MM.1S (cell line): ENCODE measurements around the gene TMX2.

Experiments
- DNase-seq: peaks from one replicate; pipeline ENCODE4 v3.0.0-alpha.2; 2015
- H2AFZ ChIP-seq: fragments of 300-600 bp; sonication (generic); 2 replicates; pipeline ENCODE4 v1.6.0; 2016; ENCODE audit warnings: antibody characterized with exemption, low read length
- H3F3A ChIP-seq: fragments of 300-600 bp; sonication (generic); 2 replicates; pipeline ENCODE4 v1.6.1; 2016; ENCODE audit warnings: mild to moderate bottlenecking, antibody characterized with exemption, low read length, moderate library complexity, mixed read lengths; ENCODE audit not compliant: insufficient read depth
- H3K27ac ChIP-seq: fragments of 300-600 bp; sonication (generic); 2 replicates; pipeline ENCODE4 v1.5.1; 2016; ENCODE audit warnings: mild to moderate bottlenecking, low read length
- H3K27me3 ChIP-seq: fragments of 300-600 bp; sonication (generic); replicated peaks from 2 replicates; pipeline ENCODE4 v1.6.0; 2016; ENCODE audit warnings: low read length; ENCODE audit not compliant: insufficient read depth
- H3K36me3 ChIP-seq: fragments of 300-600 bp; sonication (generic); replicated peaks from 2 replicates; pipeline ENCODE4 v1.6.1; 2016; ENCODE audit warnings: mild to moderate bottlenecking, low read length, mixed read lengths; ENCODE audit not compliant: insufficient read depth
- H3K4me1 ChIP-seq: fragments of 300-600 bp; sonication (generic); 2 replicates; pipeline ENCODE4 v1.6.1; 2016; ENCODE audit warnings: low read length, mixed read lengths
- H3K4me2 ChIP-seq: fragments of 300-600 bp; sonication (generic); 2 replicates; pipeline ENCODE4 v1.6.0; 2016; ENCODE audit warnings: low read depth, low read length
- H3K4me3 ChIP-seq: fragments of 300-600 bp; sonication (generic); 2 replicates; pipeline ENCODE4 v1.5.1; 2016; ENCODE audit warnings: low read length, mixed read lengths
- H3K79me2 ChIP-seq: fragments of 300-600 bp; sonication (generic); 2 replicates; pipeline ENCODE4 v1.6.1; 2016; ENCODE audit warnings: mixed run types, low read length, mixed read lengths
- H3K9ac ChIP-seq: fragments of 300-600 bp; sonication (generic); 2 replicates; pipeline ENCODE4 v1.6.1; 2016; ENCODE audit warnings: low read length, mixed read lengths
- H3K9me2 ChIP-seq: fragments of 300-600 bp; sonication (generic); replicated peaks from 2 replicates; pipeline ENCODE4 v1.6.1; 2016; ENCODE audit warnings: mild to moderate bottlenecking, low read length, mixed read lengths; ENCODE audit not compliant: insufficient read depth
- H3K9me3 ChIP-seq: fragments of 300-600 bp; sonication (generic); replicated peaks from 2 replicates; pipeline ENCODE4 v1.6.1; 2016; ENCODE audit warnings: mild to moderate bottlenecking, low read length, mixed read lengths; ENCODE audit not compliant: insufficient read depth
- H4K20me1 ChIP-seq: fragments of 300-600 bp; sonication (generic); 2 replicates; pipeline ENCODE4 v1.6.1; 2016; ENCODE audit warnings: mild to moderate bottlenecking, low read length, moderate library complexity, mixed read lengths; ENCODE audit not compliant: insufficient read depth
- CTCF ChIP-seq: fragments of 300-600 bp; sonication (generic); IDR thresholded peaks from 2 replicates; pipeline ENCODE4 v1.5.1; 2016; ENCODE audit warnings: antibody characterized with exemption, low read length, mixed read lengths
- EZH2 ChIP-seq: fragments of 300-600 bp; sonication (generic); optimal IDR thresholded peaks from 2 replicates; pipeline ENCODE3; 2017; ENCODE audit warnings: low read depth, mild to moderate bottlenecking, antibody characterized with exemption, low read length, mixed read lengths
- EZH2phosphoT487 ChIP-seq: fragments of 300-600 bp; sonication (generic); IDR thresholded peaks from 2 replicates; pipeline ENCODE4 v1.6.1; 2018; ENCODE audit warnings: antibody characterized with exemption, low read length

TMX2 gene

GRCh38 chr11:57771365-57771764 is 59.0 kb downstream of the TMX2 start:
- TF ChIP-seq EZH2phosphoT487 (no peak), CTCF (no peak), EZH2 (no peak)
- Histone ChIP-seq H3K27ac (no peak overlapping the region), H3K4me2 (no peak overlapping the region), H3F3A (no peaks in the 10 kb centered on the region), H3K9me3 (no peaks in the 10 kb centered on the region), H3K79me2 (no peaks in the 10 kb centered on the region), H4K20me1 (no peaks in the 10 kb centered on the region), H3K36me3 (no peaks in the 10 kb centered on the region), H3K27me3 (no peaks in the 10 kb centered on the region), H3K4me1 (no peaks in the 10 kb centered on the region), H3K9ac (no peak overlapping the region), H3K9me2 (no peaks in the 10 kb centered on the region), H2AFZ (no peak overlapping the region), H3K4me3 (no peak overlapping the region)
- no peak for DNase-seq

GRCh38 chr11:57772562-57772961 is 60.2 kb downstream of the TMX2 start:
- Histone ChIP-seq H3K4me1 (no peaks in the 10 kb centered on the region), H3F3A (no peaks in the 10 kb centered on the region), H3K36me3 (no peaks in the 10 kb centered on the region), H3K4me3 (no peak overlapping the region), H2AFZ (no peak overlapping the region), H3K4me2 (no peak overlapping the region), H3K27ac (no peak overlapping the region), H4K20me1 (no peaks in the 10 kb centered on the region), H3K9me2 (no peaks in the 10 kb centered on the region), H3K79me2 (no peaks in the 10 kb centered on the region), H3K9ac (no peak overlapping the region), H3K9me3 (no peaks in the 10 kb centered on the region), H3K27me3 (no peaks in the 10 kb centered on the region)
- DNase-seq = no peak
- TF ChIP-seq CTCF (no peak), EZH2 (no peak), EZH2phosphoT487 (no peak)

GRCh38 chr11:57773026-57773598 is 60.7 kb downstream of the TMX2 start:
- Histone ChIP-seq H3F3A (no peaks in the 10 kb centered on the region), H3K4me1 (no peaks in the 10 kb centered on the region), H3K27ac (no peak overlapping the region), H3K9ac (no peak overlapping the region), H3K9me2 (no peaks in the 10 kb centered on the region), H3K4me3 (no peak overlapping the region), H3K79me2 (no peaks in the 10 kb centered on the region), H2AFZ (no peak overlapping the region), H4K20me1 (no peaks in the 10 kb centered on the region), H3K4me2 (no peak overlapping the region), H3K27me3 (no peaks in the 10 kb centered on the region), H3K9me3 (no peaks in the 10 kb centered on the region), H3K36me3 (no peaks in the 10 kb centered on the region)
- DNase-seq = no peak
- no peak for TF ChIP-seq EZH2phosphoT487

GRCh38 chr11:57775491-57775890 is 63.1 kb downstream of the TMX2 start:
- no peaks in the 10 kb centered on the region for H3K4me1 ChIP-seq
- no peak overlapping the region for H3K4me2 ChIP-seq
- no peaks in the 10 kb centered on the region for H3K79me2 ChIP-seq
- no peak for DNase-seq
- H3K36me3 ChIP-seq = no peaks in the 10 kb centered on the region
- no peak overlapping the region for H3K9ac ChIP-seq
- no peaks in the 10 kb centered on the region for H3K9me3 ChIP-seq
- H3K9me2 ChIP-seq = no peaks in the 10 kb centered on the region
- H4K20me1 ChIP-seq = no peaks in the 10 kb centered on the region
- no peaks in the 10 kb centered on the region for H3F3A ChIP-seq
- H3K27ac ChIP-seq = no peak overlapping the region
- no peak overlapping the region for H3K4me3 ChIP-seq
- H3K27me3 ChIP-seq = no peaks in the 10 kb centered on the region
- TF ChIP-seq EZH2 (no peak), EZH2phosphoT487 (no peak), CTCF (no peak)
- no peak overlapping the region for H2AFZ ChIP-seq
